H1 (cell line): ENCODE results near the gene SBF2. TPM values are rescaled to one million over a fixed set of nuclear protein-coding genes. Genes with fewer than 3 reads are reported as not detected.

Experiments
- CTCF ChIA-PET: fragments of 300-600 bp; sonication (Branson Sonifier 250); formaldehyde crosslinking; loops from one replicate; lab custom pipeline; 2021; ENCODE audit not compliant: partially characterized antibody; lab: Charles Lee
- POLR2A ChIA-PET: fragments of 300-600 bp; sonication (Branson Sonifier 250); formaldehyde crosslinking; loops from one replicate; lab custom pipeline; 2021; ENCODE audit warnings: inconsistent platforms; ENCODE audit not compliant: partially characterized antibody; lab: Charles Lee
- DNase-seq, 2 experiments: peaks; one replicate each; pipeline versions ENCODE4 v3.0.0 to v3.0.0-alpha.2; 2010 to 2022; ENCODE audit warnings: low spot score in 2 of 2, low read depth in 1 of 2, mixed read lengths in 1 of 2
- FAIRE-seq: peaks from 2 replicates; lab custom pipeline; 2011; peaks lifted over from hg19 to GRCh38; lab: Jason Lieb, UNC
- H2AFZ ChIP-seq: 2 replicates; pipeline ENCODE4 v1.8.1; 2012; ENCODE audit warnings: low read length, inconsistent platforms
- H2AK5ac ChIP-seq: 2 replicates; pipeline ENCODE4 v1.6.1; 2013; ENCODE audit warnings: low read depth, low read length
- H2BK120ac ChIP-seq: replicated peaks from 2 replicates; pipeline ENCODE3; 2013; ENCODE audit warnings: low read depth, low read length, inconsistent platforms
- H2BK12ac ChIP-seq: 2 replicates; pipeline ENCODE4 v1.6.1; 2013; ENCODE audit warnings: low read depth, low read length
- H2BK15ac ChIP-seq: 2 replicates; pipeline ENCODE4 v1.6.1; 2013; ENCODE audit warnings: low read length
- H2BK20ac ChIP-seq: 2 replicates; pipeline ENCODE4 v1.6.1; 2013; ENCODE audit warnings: low read length
- H2BK5ac ChIP-seq: 2 replicates; pipeline ENCODE4 v1.6.1; 2013; ENCODE audit warnings: low read depth, low read length
- H3K14ac ChIP-seq: 2 replicates; pipeline ENCODE4 v1.6.1; 2013; ENCODE audit warnings: inconsistent platforms; ENCODE audit not compliant: insufficient read length
- H3K18ac ChIP-seq: 2 replicates; pipeline ENCODE4 v1.6.1; 2013; ENCODE audit warnings: low read length; ENCODE audit errors: extremely low read depth
- H3K23ac ChIP-seq: 2 replicates; pipeline ENCODE4 v1.6.1; 2013; ENCODE audit warnings: inconsistent platforms; ENCODE audit not compliant: insufficient read length
- H3K23me2 ChIP-seq: 2 replicates; pipeline ENCODE4 v1.6.1; 2013; ENCODE audit warnings: low read depth, low read length
- H3K27ac ChIP-seq: 2 replicates; pipeline ENCODE4 v1.6.1; 2011; ENCODE audit warnings: low read depth, low read length, inconsistent platforms
- H3K27me3 ChIP-seq, 4 experiments: replicated peaks in 1 of 4; 1 replicate in 1 of 4; 2 replicates in 3 of 4; pipeline versions ENCODE4 v1.6.1 to v1.8.1; 2011 to 2013; ENCODE audit warnings: low read length in 3 of 4, mild to moderate bottlenecking in 3 of 4, inconsistent platforms in 2 of 4, mixed read lengths in 2 of 4, moderate library complexity in 1 of 4; ENCODE audit not compliant: control insufficient read depth in 3 of 4, insufficient read depth in 3 of 4; ENCODE audit errors: extremely low read depth in 1 of 4
- H3K36me3 ChIP-seq, 4 experiments: 2 replicates each; pipeline versions ENCODE4 v1.6.1 to v1.8.1; 2011 to 2013; ENCODE audit warnings: mild to moderate bottlenecking in 4 of 4, low read length in 3 of 4, moderate library complexity in 2 of 4, control low read depth in 1 of 4, inconsistent platforms in 1 of 4; ENCODE audit not compliant: insufficient read depth in 4 of 4, control insufficient read depth in 2 of 4
- H3K4ac ChIP-seq: replicated peaks from 2 replicates; pipeline ENCODE3; 2013; ENCODE audit warnings: low read length, low read depth, mixed read lengths, inconsistent platforms; ENCODE audit not compliant: insufficient read length
- H3K4me1 ChIP-seq, 4 experiments: replicated peaks in 1 of 4; 1 replicate in 1 of 4; 2 replicates in 3 of 4; pipeline versions ENCODE4 v1.6.1 to v1.8.1; 2011 to 2013; ENCODE audit warnings: low read length in 3 of 4, inconsistent platforms in 2 of 4, mixed read lengths in 1 of 4; ENCODE audit not compliant: insufficient read depth in 4 of 4, control insufficient read depth in 3 of 4
- H3K4me2 ChIP-seq, 2 experiments: 2 replicates each; pipeline versions ENCODE4 v1.6.1 to v1.8.1; 2011 to 2013; ENCODE audit warnings: low read depth in 2 of 2, low read length in 2 of 2, control low read depth in 1 of 2, inconsistent platforms in 1 of 2, mild to moderate bottlenecking in 1 of 2; ENCODE audit not compliant: insufficient read depth in 1 of 2
- H3K4me3 ChIP-seq, 4 experiments: fragments of 200-600, 300-600 bp in 1 of 4; sonication (generic), shearing (Covaris generic), sonication (Bioruptor Twin) in 1 of 4; 2 replicates each; pipeline versions ENCODE4 v1.5.1 to v1.8.1; 2011 to 2016; ENCODE audit warnings: low read length in 4 of 4, low read depth in 3 of 4, control low read depth in 2 of 4, inconsistent platforms in 2 of 4, mild to moderate bottlenecking in 2 of 4, mixed read lengths in 1 of 4, moderate library complexity in 1 of 4; ENCODE audit not compliant: insufficient read depth in 2 of 4; ENCODE audit errors: extremely low read depth in 1 of 4
- H3K56ac ChIP-seq: replicated peaks from 2 replicates; pipeline ENCODE3; 2013; ENCODE audit warnings: low read depth, mild to moderate bottlenecking, mixed read lengths, low read length, inconsistent platforms; ENCODE audit not compliant: insufficient read length
- H3K79me1 ChIP-seq: 2 replicates; pipeline ENCODE4 v1.6.1; 2013; ENCODE audit warnings: low read depth, low read length, control low read depth
- H3K79me2 ChIP-seq, 2 experiments: 2 replicates each; pipeline versions ENCODE4 v1.6.1 to v1.8.1; 2012 to 2013; ENCODE audit warnings: low read length in 2 of 2, mild to moderate bottlenecking in 2 of 2, inconsistent platforms in 1 of 2; ENCODE audit not compliant: insufficient read depth in 2 of 2, control insufficient read depth in 1 of 2
- H3K9ac ChIP-seq, 4 experiments: replicated peaks in 1 of 4; 1 replicate in 1 of 4; 2 replicates in 3 of 4; pipeline versions ENCODE4 v1.6.1 to v1.8.1; 2011 to 2013; ENCODE audit warnings: low read depth in 3 of 4, low read length in 3 of 4, control low read depth in 2 of 4, mild to moderate bottlenecking in 2 of 4, moderate library complexity in 2 of 4, inconsistent platforms in 1 of 4; ENCODE audit errors: extremely low read depth in 1 of 4
- H3K9me3 ChIP-seq, 2 experiments: 2 replicates each; pipeline versions ENCODE4 v1.6.1 to v1.8.1; 2012 to 2013; ENCODE audit warnings: mild to moderate bottlenecking in 2 of 2, moderate library complexity in 2 of 2, control low read depth in 1 of 2, inconsistent platforms in 1 of 2, low read depth in 1 of 2, low read length in 1 of 2, mixed read lengths in 1 of 2; ENCODE audit not compliant: insufficient read depth in 2 of 2
- H4K20me1 ChIP-seq, 2 experiments: replicated peaks in 1 of 2; 2 replicates each; pipeline versions ENCODE3 to v1.8.1; 2011 to 2013; ENCODE audit warnings: inconsistent platforms in 2 of 2, low read length in 2 of 2, mild to moderate bottlenecking in 1 of 2; ENCODE audit not compliant: insufficient read depth in 2 of 2, control insufficient read depth in 1 of 2
- H4K5ac ChIP-seq: 2 replicates; pipeline ENCODE4 v1.6.1; 2013; ENCODE audit warnings: low read length, low read depth, mixed read lengths, inconsistent platforms; ENCODE audit not compliant: insufficient read length
- H4K8ac ChIP-seq: 2 replicates; pipeline ENCODE4 v1.8.0; 2013; ENCODE audit warnings: mild to moderate bottlenecking, moderate library complexity, low read length, inconsistent platforms; ENCODE audit not compliant: insufficient read depth; ENCODE audit errors: extremely low read depth
- H4K91ac ChIP-seq: replicated peaks from 2 replicates; pipeline ENCODE3; 2013; ENCODE audit warnings: low read length, mixed read lengths, inconsistent platforms; ENCODE audit not compliant: insufficient read length
- ASH2L ChIP-seq: fragments of 200-600, 300-600 bp; sonication (generic); IDR thresholded peaks from one replicate; pipeline ENCODE4 v1.7.1; 2017; ENCODE audit warnings: low read length
- WGBS, 2 experiments: shearing (Covaris generic) in 1 of 2; methylation state at CpG; one replicate each; pipeline versions ENCODE4 v1.1.6 to v1.1.7; 2013 to 2015; ENCODE audit warnings: low lambda C conversion rate in 2 of 2, mixed read lengths in 2 of 2, inconsistent platforms in 1 of 2, low coverage in 1 of 2, missing lambda C conversion rate in 1 of 2; ENCODE audit not compliant: insufficient replicate concordance in 2 of 2, insufficient coverage in 1 of 2, insufficient read length in 1 of 2; ENCODE audit errors: extremely low coverage in 1 of 2, missing lambda C conversion rate in 1 of 2; 5-methylcytosine and 5-hydroxymethylcytosine counted together
- polyA plus RNA-seq, 7 experiments: library from polyadenylated mRNA; depleted of rRNA in 3 of 7; stranded (reverse) in 5 of 7; unstranded in 2 of 7; fragments of >200 nt in 5 of 7; fragments of 200-250 nt in 2 of 7; gene quantifications; 1 replicate in 5 of 7; 2 replicates in 1 of 7; 4 replicates in 1 of 7; pipeline versions ENCODE4 v1.2.1 to v1.2.3, GENCODE V29; 2011 to 2013; ENCODE audit warnings: missing spikeins in 2 of 7, mixed read lengths in 2 of 7
- total RNA-seq: library from RNA; stranded (reverse); fragmentation: NEBNext Ultra II Directional; extraction: Animal tissue kit (Norgen Biotek cat#: 25700); gene quantifications from 2 replicates; pipeline ENCODE4 v1.2.1, GENCODE V29; 2021

The SBF2 gene
- total and polyA plus RNA-seq, 2 of the 8 experiments (the other 6 are each of a cell fraction or from before 2014, with no cell fraction given): 36.7 to 50.5 TPM

DNA sequence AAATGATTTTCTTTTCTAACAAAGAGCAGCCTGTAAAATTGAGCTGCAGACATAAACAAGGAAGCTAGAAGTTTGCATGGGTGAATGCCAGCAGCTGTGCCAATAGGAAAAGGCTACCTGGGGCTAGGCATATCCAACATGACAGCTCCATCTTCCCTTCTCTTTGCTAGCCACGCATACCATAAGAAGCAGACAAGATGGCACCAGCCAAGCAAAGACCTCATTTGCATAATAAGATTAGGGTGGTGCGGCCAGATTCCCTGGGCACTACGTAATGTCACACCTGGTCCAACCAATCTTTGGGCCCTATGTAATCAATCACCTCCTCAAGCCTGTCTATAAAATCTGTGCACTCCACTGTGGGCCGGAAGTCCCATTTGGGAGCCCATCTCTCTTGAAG is 521.8 kb downstream of the SBF2 start:
- H2AFZ ChIP-seq: no peak overlapping the region
- ChIA-PET CTCF (interaction anchor here (1.0 kb wide), 1 partner anchor 201 kb away, joined by 3 read pairs; no protein-coding TSS in a partner anchor), POLR2A (interaction anchor here (0.8 kb wide), 1 partner anchor 24 kb away, joined by 3 read pairs; no protein-coding TSS in a partner anchor)
- H3K27ac ChIP-seq: no peak overlapping the region
- no peak overlapping the region for H2BK15ac ChIP-seq
- H2BK12ac ChIP-seq: no peak overlapping the region
- no peaks in the 10 kb centered on the region for H3K27me3 ChIP-seq
- H3K23ac ChIP-seq: no peak overlapping the region
- H3K36me3 ChIP-seq: no peaks in the 10 kb centered on the region
- peaks cover 0 to 6% (median 3%) of the 10 kb centered on the region in 4 experiments; a peak in 4 of 7 replicates for H3K4me1 ChIP-seq
- no peak overlapping the region for H3K56ac ChIP-seq
- H3K9me3 ChIP-seq: no peaks in the 10 kb centered on the region
- no peak overlapping the region for H4K5ac ChIP-seq
- no peak for TF ChIP-seq ASH2L
- no peak overlapping the region for H2BK5ac ChIP-seq
- no peak overlapping the region for H2BK120ac ChIP-seq
- no peaks in the 10 kb centered on the region for H3K79me1 ChIP-seq
- H3K4me2 ChIP-seq: no peak overlapping the region
- H3K4me3 ChIP-seq: no peak overlapping the region
- no peak overlapping the region for H3K4ac ChIP-seq
- no peaks in the 10 kb centered on the region for H3K79me2 ChIP-seq
- H3K9ac ChIP-seq: no peak overlapping the region
- no peak overlapping the region for H3K14ac ChIP-seq
- H2BK20ac ChIP-seq: no peak overlapping the region
- FAIRE-seq: no peak
- H3K18ac ChIP-seq: no peak overlapping the region
- no peak overlapping the region for H4K91ac ChIP-seq
- no peaks in the 10 kb centered on the region for H3K23me2 ChIP-seq
- no peak overlapping the region for H4K8ac ChIP-seq
- WGBS, 2 experiments: 98% methylated on average over 4 of the region's 4 CpGs; no CpG with 5 or more reads in 1 of the 2 experiments
- no peak for DNase-seq
- H4K20me1 ChIP-seq: no peaks in the 10 kb centered on the region
- H2AK5ac ChIP-seq: no peak overlapping the region
